GM12864 (cell line): Measurements from ENCODE around the gene CCDC182.

Experiments used
- DNase-seq: peaks from one replicate; pipeline ENCODE4 v3.0.0-alpha.2; 2011; ENCODE audit warnings: low read depth
- H3K4me3 ChIP-seq: 2 replicates; pipeline ENCODE4 v1.5.1; 2011; ENCODE audit warnings: mild to moderate bottlenecking, low read depth, low read length, control low read depth
- TF ChIP-seq, protein P1 (sequence below): IDR thresholded peaks from 2 replicates; pipeline ENCODE4 v1.5.1; 2011; ENCODE audit warnings: low read depth, mild to moderate bottlenecking, moderate library complexity, low read length, control low read depth, inconsistent platforms; ENCODE audit errors: missing control alignments

CCDC182 gene

GRCh38 chr17:57745242-57745641 lies at the start of gene CCDC182:
Gene CCDC182, minus strand, starts transcription at chr17:57745299. Its CDS starts 27 bp downstream, at chr17:57745272.
- H3K4me3 ChIP-seq = no peak within 1 kb of the TSS
- no peak for DNase-seq
- TF ChIP-seq, protein P1, sequence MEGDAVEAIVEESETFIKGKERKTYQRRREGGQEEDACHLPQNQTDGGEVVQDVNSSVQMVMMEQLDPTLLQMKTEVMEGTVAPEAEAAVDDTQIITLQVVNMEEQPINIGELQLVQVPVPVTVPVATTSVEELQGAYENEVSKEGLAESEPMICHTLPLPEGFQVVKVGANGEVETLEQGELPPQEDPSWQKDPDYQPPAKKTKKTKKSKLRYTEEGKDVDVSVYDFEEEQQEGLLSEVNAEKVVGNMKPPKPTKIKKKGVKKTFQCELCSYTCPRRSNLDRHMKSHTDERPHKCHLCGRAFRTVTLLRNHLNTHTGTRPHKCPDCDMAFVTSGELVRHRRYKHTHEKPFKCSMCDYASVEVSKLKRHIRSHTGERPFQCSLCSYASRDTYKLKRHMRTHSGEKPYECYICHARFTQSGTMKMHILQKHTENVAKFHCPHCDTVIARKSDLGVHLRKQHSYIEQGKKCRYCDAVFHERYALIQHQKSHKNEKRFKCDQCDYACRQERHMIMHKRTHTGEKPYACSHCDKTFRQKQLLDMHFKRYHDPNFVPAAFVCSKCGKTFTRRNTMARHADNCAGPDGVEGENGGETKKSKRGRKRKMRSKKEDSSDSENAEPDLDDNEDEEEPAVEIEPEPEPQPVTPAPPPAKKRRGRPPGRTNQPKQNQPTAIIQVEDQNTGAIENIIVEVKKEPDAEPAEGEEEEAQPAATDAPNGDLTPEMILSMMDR = no peak

GRCh38 chr17:57794841-57795240 lies 49.7 kb upstream of the CCDC182 start:
- H3K4me3 ChIP-seq = no peak overlapping the region
- DNase-seq = no peak
- TF ChIP-seq, protein P1 = no peak

DNA sequence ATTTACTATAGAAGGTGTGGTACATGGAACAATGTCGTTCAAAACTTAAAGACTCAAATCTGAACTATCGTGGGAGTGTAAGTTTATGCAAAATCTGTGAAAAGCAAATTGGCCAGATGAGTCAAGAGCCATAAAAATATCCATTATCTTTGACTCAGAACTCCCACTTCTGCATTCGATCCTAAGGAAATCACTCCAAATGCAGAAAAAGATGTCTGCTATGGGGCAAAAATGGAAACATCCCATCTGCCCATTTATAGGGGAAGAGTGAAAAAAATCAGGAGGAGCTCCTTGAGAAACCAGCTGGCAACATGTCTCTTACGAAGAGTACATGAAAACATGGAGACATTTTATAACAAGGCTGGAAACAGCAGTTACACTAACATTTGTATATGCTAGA lies 43.6 kb upstream of the CCDC182 start:
- no peak overlapping the region for H3K4me3 ChIP-seq
- TF ChIP-seq, protein P1 = no peak
- DNase-seq = no peak

GRCh38 chr17:57785022-57785421 lies 39.9 kb upstream of the CCDC182 start:
- no peak for DNase-seq
- TF ChIP-seq, protein P1 = no peak
- H3K4me3 ChIP-seq = no peak overlapping the region

- no peak overlapping the region for H3K4me3 ChIP-seq
- DNase-seq = no peak
- TF ChIP-seq, protein P1 = no peak
These were observed 39.3 kb upstream of the CCDC182 start for GRCh38 chr17:57784226-57784895.

GRCh38 chr17:57783338-57783742 lies 38.2 kb upstream of the CCDC182 start:
- TF ChIP-seq, protein P1 = peak; percentile 89
- DNase-seq = no peak
- H3K4me3 ChIP-seq = no peak overlapping the region
